PC-9 (cell line): ENCODE measurements around the gene FUS. TPM values are rescaled to one million over a fixed set of nuclear protein-coding genes. Genes with fewer than 3 reads are reported as not detected.

Experiments
- BruUV-seq: library from RNA; stranded (reverse); fragments of 400-500 nt; replicated peaks from 2 replicates; lab custom pipeline; 2021; lab: Mats Ljungman, UMichigan
- CTCF ChIA-PET: fragments of 300-600 bp; sonication (Branson Sonifier 250); formaldehyde crosslinking; loops from one replicate; lab custom pipeline; 2022; ENCODE audit warnings: antibody characterized with exemption; lab: Charles Lee
- POLR2A ChIA-PET: fragments of 300-600 bp; sonication (Branson Sonifier 250); formaldehyde crosslinking; loops from one replicate; lab custom pipeline; 2022; ENCODE audit warnings: antibody characterized with exemption; ENCODE audit not compliant: unreplicated experiment; lab: Charles Lee
- DNase-seq, 2 experiments: peaks; one replicate each; pipeline versions ENCODE4 v3.0.0 to v3.0.0-alpha.2; 2015 to 2022; ENCODE audit warnings: mixed read lengths in 1 of 2
- H2AFZ ChIP-seq: fragments of 200-600 bp; sonication (generic); 2 replicates; pipeline ENCODE4 v1.8.1; 2017; ENCODE audit warnings: antibody characterized with exemption
- H3F3A ChIP-seq: fragments of 200-600 bp; sonication (generic); 2 replicates; pipeline ENCODE4 v1.8.1; 2017; ENCODE audit warnings: antibody characterized with exemption, mild to moderate bottlenecking, low read depth; ENCODE audit not compliant: insufficient read depth
- H3K27ac ChIP-seq: fragments of 200-600 bp; sonication (generic); 2 replicates; pipeline ENCODE4 v1.6.1; 2016; ENCODE audit warnings: mixed run types
- H3K27me3 ChIP-seq: fragments of 200-600 bp; sonication (generic); 2 replicates; pipeline ENCODE4 v1.6.1; 2016; ENCODE audit warnings: low read depth, mixed run types; ENCODE audit not compliant: insufficient read depth
- H3K36me3 ChIP-seq: fragments of 200-600 bp; sonication (generic); 2 replicates; pipeline ENCODE4 v1.6.1; 2016; ENCODE audit warnings: low read depth, mixed run types
- H3K4me1 ChIP-seq: fragments of 200-600 bp; sonication (generic); replicated peaks from 2 replicates; pipeline ENCODE4 v1.6.1; 2016; ENCODE audit warnings: mixed run types; ENCODE audit not compliant: insufficient read depth
- H3K4me2 ChIP-seq: fragments of 200-600 bp; sonication (generic); 2 replicates; pipeline ENCODE4 v1.6.1; 2017; ENCODE audit warnings: mixed run types
- H3K4me3 ChIP-seq: fragments of 200-600 bp; sonication (generic); 2 replicates; pipeline ENCODE4 v1.6.1; 2016; ENCODE audit warnings: mixed run types
- H3K79me2 ChIP-seq: fragments of 200-600 bp; sonication (generic); 2 replicates; pipeline ENCODE4 v1.6.1; 2017; ENCODE audit warnings: low read depth, mixed run types
- H3K9me2 ChIP-seq: fragments of 200-600 bp; sonication (generic); 2 replicates; pipeline ENCODE4 v1.8.1; 2017; ENCODE audit warnings: mild to moderate bottlenecking; ENCODE audit not compliant: insufficient read depth
- H3K9me3 ChIP-seq: fragments of 200-600 bp; sonication (generic); 2 replicates; pipeline ENCODE4 v1.8.1; 2016; ENCODE audit warnings: low read depth; ENCODE audit not compliant: insufficient read depth
- H4K20me1 ChIP-seq: fragments of 200-600 bp; sonication (generic); 2 replicates; pipeline ENCODE4 v1.8.1; 2017; ENCODE audit not compliant: insufficient read depth
- CTCF ChIP-seq: fragments of 200-600 bp; sonication (generic); conservative IDR thresholded peaks from 2 replicates; pipeline ENCODE4 v1.6.1; 2017; ENCODE audit warnings: mixed run types, antibody characterized with exemption, mild to moderate bottlenecking, moderate library complexity
- EZH2 ChIP-seq: fragments of 200-600 bp; sonication (generic); IDR thresholded peaks from 2 replicates; pipeline ENCODE4 v1.8.0; 2017; ENCODE audit warnings: antibody characterized with exemption, low read depth
- intact Hi-C: fragments of 100-400 bp; cut with micrococcal nuclease; formaldehyde crosslinking; loops from one replicate; pipeline ENCODE4 v1.10.0; 2022; ENCODE audit not compliant: unreplicated experiment
- total RNA-seq: library from RNA; stranded (reverse); gene quantifications from 2 replicates; pipeline ENCODE4 v1.2.3, GENCODE V29; 2021

FUS gene
- total RNA-seq, 1 experiment from 2014 or later: 637 TPM

DNA sequence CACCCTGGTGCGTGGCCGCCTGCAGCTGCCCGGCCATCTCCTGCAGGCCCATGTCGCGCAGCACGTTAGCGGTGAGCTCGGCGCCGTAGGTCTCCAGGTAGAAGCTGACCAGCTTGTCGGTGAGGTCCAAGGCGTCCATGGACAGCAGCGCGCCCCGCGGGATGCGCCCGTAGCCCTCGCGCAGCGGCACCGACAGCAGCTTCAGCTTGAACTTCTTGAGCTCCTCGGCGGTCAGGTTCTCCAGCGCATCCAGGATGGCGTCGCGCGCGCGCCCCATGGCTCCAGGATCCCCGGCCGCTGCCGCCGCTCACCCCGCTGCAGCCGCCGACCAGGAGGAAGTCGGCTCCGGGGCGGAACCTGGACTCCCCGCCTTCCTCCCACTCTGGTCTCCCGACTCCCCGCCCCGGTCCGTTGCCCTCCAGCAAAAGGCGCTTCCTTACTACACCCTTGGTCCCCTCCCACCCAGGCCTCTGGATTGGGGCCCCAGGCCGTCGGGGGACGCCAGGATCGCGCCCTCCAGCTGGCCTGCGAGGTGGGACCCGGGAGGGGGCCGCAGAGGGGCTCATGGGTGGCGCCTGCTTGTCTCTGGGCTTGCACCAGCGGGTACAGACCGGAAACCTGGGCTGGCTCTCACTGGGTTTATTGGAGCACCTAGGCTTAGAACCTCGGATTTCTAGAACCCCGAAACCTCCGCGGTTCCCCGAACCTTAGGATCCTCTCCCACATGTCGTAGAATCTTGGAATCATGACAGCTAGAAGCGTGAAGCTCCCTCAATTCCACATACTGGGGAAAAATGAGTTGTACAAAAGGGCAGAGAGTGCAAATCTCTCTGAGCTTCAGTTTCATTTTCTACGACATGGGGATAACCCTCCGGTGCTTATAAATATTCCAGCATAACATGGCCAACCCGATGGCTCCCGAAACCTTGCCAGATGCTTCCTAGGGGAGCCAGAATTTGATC lies 22.8 kb downstream of the FUS start, which contains the start of gene PYCARD:
PYCARD (minus strand) TSS at position 347 of the 962 bp plus-strand sequence; CDS start at position 277, 70 bp downstream.
- peak in 1 of 2 experiments; percentile 65 for DNase-seq
- Histone ChIP-seq H2AFZ (no peak within 1 kb of the TSS), H3K27me3 (no peaks in the 10 kb centered on the region), H3K27ac (no peak within 1 kb of the TSS), H3K36me3 (no peaks in the 10 kb centered on the region), H4K20me1 (peaks cover 14% of the 10 kb centered on the region; the same call in 1 of the 2 replicates), H3K4me1 (peaks cover 19% of the 10 kb centered on the region), H3K79me2 (no peaks in the 10 kb centered on the region), H3K9me2 (no peaks in the 10 kb centered on the region), H3K4me3 (peak within 1 kb of the TSS; percentile 47), H3K4me2 (peak within 1 kb of the TSS; percentile 64), H3F3A (peaks cover 52% of the 10 kb centered on the region), H3K9me3 (no peaks in the 10 kb centered on the region)
- BruUV-seq: no TSS peak
- intact Hi-C loops: loop anchor here (2.0 to 5.0 kb wide), 3 partner anchors 130 to 240 kb away; partner anchors contain the start of gene ZNF843
- ChIA-PET POLR2A (interaction anchor here (0.5 to 1.3 kb wide), 2 partner anchors 16 to 22 kb away, joined by 6 to 11 read pairs; partner anchors contain the start of gene FUS), CTCF (interaction anchor here (0.5 to 1.0 kb wide), 5 partner anchors 9 to 671 kb away, joined by 3 to 7 read pairs (median 3); partner anchors contain the start of gene ZNF267)
- TF ChIP-seq CTCF: no peak
- TF ChIP-seq EZH2: no peak

GRCh38 chr16:31204871-31205666 lies 25.1 kb downstream of the FUS start:
- H3K9me3 ChIP-seq: no peaks in the 10 kb centered on the region
- peaks cover 20% of the 10 kb centered on the region for H3K4me1 ChIP-seq
- H3K36me3 ChIP-seq: no peaks in the 10 kb centered on the region
- peaks cover 28% of the 10 kb centered on the region; the same call in 1 of the 2 replicates for H3F3A ChIP-seq
- DNase-seq: no peak
- H3K79me2 ChIP-seq: no peaks in the 10 kb centered on the region
- no peak overlapping the region for H3K4me2 ChIP-seq
- intact Hi-C loops: loop anchor here (5.0 kb wide), 2 partner anchors 182 to 237 kb away; partner anchors contain the start of gene ZNF843
- TF ChIP-seq CTCF (no peak), EZH2 (no peak)
- H4K20me1 ChIP-seq: no peaks in the 10 kb centered on the region
- H2AFZ ChIP-seq: no peak overlapping the region
- BruUV-seq: no TSS peak
- POLR2A ChIA-PET: no interaction called here
- no peaks in the 10 kb centered on the region for H3K9me2 ChIP-seq
- CTCF ChIA-PET: no interaction called here
- H3K27me3 ChIP-seq: no peaks in the 10 kb centered on the region
- no peak overlapping the region for H3K4me3 ChIP-seq
- H3K27ac ChIP-seq: no peak overlapping the region

GRCh38 chr16:31206776-31207175 lies 26.8 kb downstream of the FUS start:
- Histone ChIP-seq H4K20me1 (no peaks in the 10 kb centered on the region), H3K9me2 (no peaks in the 10 kb centered on the region), H3K9me3 (no peaks in the 10 kb centered on the region), H2AFZ (no peak overlapping the region), H3K27me3 (no peaks in the 10 kb centered on the region), H3F3A (peaks cover 14% of the 10 kb centered on the region; the same call in 1 of the 2 replicates), H3K27ac (no peak overlapping the region), H3K79me2 (no peaks in the 10 kb centered on the region), H3K4me1 (peaks cover 16% of the 10 kb centered on the region), H3K4me3 (no peak overlapping the region), H3K36me3 (no peaks in the 10 kb centered on the region), H3K4me2 (no peak overlapping the region)
- no peak for DNase-seq
- BruUV-seq: no TSS peak
- TF ChIP-seq EZH2: no peak
- TF ChIP-seq CTCF: no peak
- intact Hi-C loops: no loop called here
- CTCF ChIA-PET: interaction anchor here (0.6 kb wide), 1 partner anchor 10 kb away, joined by 5 read pairs; the partner anchor contains the start of gene PYDC1
- POLR2A ChIA-PET: interaction anchor here (0.6 kb wide), 3 partner anchors 9 to 235 kb away, joined by 3 to 6 read pairs (median 4); no protein-coding TSS in a partner anchor
